Ascending aorta (tissue), 2 donors: ENCODE measurements around the gene COL4A5. TPM values are rescaled to one million over a fixed set of nuclear protein-coding genes. Genes with fewer than 3 reads are reported as not detected.

Source experiments
- DNase-seq, 2 donors: peaks; one replicate each; pipeline ENCODE4 v3.0.0-alpha.2; 2019; ENCODE audit warnings: low spot score in 2 of 2
- H3K27ac ChIP-seq, 2 donors: fragments of 200-600 bp; sonication (generic); one replicate each; pipeline ENCODE4 v1.5.1; 2016 to 2017; ENCODE audit warnings: mild to moderate bottlenecking in 1 of 2
- H3K27me3 ChIP-seq: fragments of 200-600 bp; sonication (generic); one replicate; pipeline ENCODE4 v1.5.1; 2017
- H3K36me3 ChIP-seq, 2 donors: fragments of 200-600 bp; sonication (generic); one replicate each; pipeline ENCODE4 v1.5.1; 2016
- H3K4me1 ChIP-seq, 2 donors: fragments of 200-600 bp; sonication (generic); one replicate each; pipeline ENCODE4 v1.5.1; 2016 to 2017; ENCODE audit warnings: mild to moderate bottlenecking in 1 of 2
- H3K4me3 ChIP-seq, 2 donors: fragments of 200-600 bp; sonication (generic); one replicate each; pipeline ENCODE4 v1.5.1; 2016 to 2017; ENCODE audit warnings: mild to moderate bottlenecking in 1 of 2
- H3K9me3 ChIP-seq, 2 donors: fragments of 200-600 bp; sonication (generic); one replicate each; pipeline ENCODE4 v1.5.1; 2016
- CTCF ChIP-seq, 3 experiments: fragments of 200-600 bp in 2 of 3; fragments of 450-650 bp in 1 of 3; sonication (generic) in 2 of 3; IDR thresholded peaks; one replicate each; pipeline ENCODE4 v1.5.1; 2016 to 2019; ENCODE audit warnings: antibody characterized with exemption in 3 of 3, mild to moderate bottlenecking in 1 of 3, moderate library complexity in 1 of 3
- intact Hi-C: fragments of 100-400 bp; cut with DNase I; formaldehyde crosslinking; loops from one replicate; pipeline ENCODE4 v1.15.1; 2023
- total RNA-seq: library from RNA; depleted of rRNA; stranded (reverse); fragments of >200 nt; gene quantifications from one replicate; pipeline ENCODE4 v1.1.0, GENCODE V29; 2016

The COL4A5 gene
- total RNA-seq, 1 donor from 2014 or later = 12.0 TPM

- intact Hi-C loops = no loop called here
- Histone ChIP-seq H3K9me3 (peaks cover 0 to 27% of the 10 kb centered on the region in 2 donors), H3K4me1 (no peaks in the 10 kb centered on the region), H3K4me3 (no peak overlapping the region), H3K27ac (no peak overlapping the region), H3K27me3 (no peaks in the 10 kb centered on the region), H3K36me3 (no peaks in the 10 kb centered on the region)
- TF ChIP-seq CTCF (IDR thresholded peaks at IDR 0.05) = no peak
- DNase-seq = no peak
Measured at GRCh38 chrX:108641589-108642272, 202.1 kb downstream of the COL4A5 start.

- no peaks in the 10 kb centered on the region for H3K27me3 ChIP-seq
- no peak overlapping the region for H3K4me3 ChIP-seq
- no peak for TF ChIP-seq CTCF (IDR thresholded peaks at IDR 0.05)
- intact Hi-C loops = no loop called here
- H3K36me3 ChIP-seq = no peaks in the 10 kb centered on the region
- no peak overlapping the region for H3K27ac ChIP-seq
- no peak for DNase-seq
- no peaks in the 10 kb centered on the region for H3K4me1 ChIP-seq
- peaks cover 0 to 27% of the 10 kb centered on the region in 2 donors for H3K9me3 ChIP-seq
Measured at GRCh38 chrX:108642273-108642628, 202.6 kb downstream of the COL4A5 start.

- H3K4me1 ChIP-seq = no peaks in the 10 kb centered on the region
- H3K36me3 ChIP-seq = no peaks in the 10 kb centered on the region
- intact Hi-C loops = no loop called here
- peaks cover 4% of the 10 kb centered on the region for H3K27me3 ChIP-seq
- H3K27ac ChIP-seq = no peak overlapping the region
- H3K4me3 ChIP-seq = no peak overlapping the region
- no peak for TF ChIP-seq CTCF (IDR thresholded peaks at IDR 0.05)
- DNase-seq = no peak
- H3K9me3 ChIP-seq = no peaks in the 10 kb centered on the region
Measured at GRCh38 chrX:108664701-108665100, 225.1 kb downstream of the COL4A5 start.

GRCh38 chrX:108666101-108666500, 226.5 kb downstream of the COL4A5 start:
- DNase-seq = no peak
- Histone ChIP-seq H3K36me3 (no peaks in the 10 kb centered on the region), H3K27ac (no peak overlapping the region), H3K4me3 (no peak overlapping the region), H3K9me3 (no peaks in the 10 kb centered on the region), H3K4me1 (no peaks in the 10 kb centered on the region), H3K27me3 (peaks cover 4% of the 10 kb centered on the region)
- no peak for TF ChIP-seq CTCF (IDR thresholded peaks at IDR 0.05)
- intact Hi-C loops = no loop called here

GRCh38 chrX:108671526-108671925, 231.9 kb downstream of the COL4A5 start:
- Histone ChIP-seq H3K27ac (no peak overlapping the region), H3K27me3 (no peaks in the 10 kb centered on the region), H3K4me1 (no peaks in the 10 kb centered on the region), H3K9me3 (no peaks in the 10 kb centered on the region), H3K36me3 (no peaks in the 10 kb centered on the region), H3K4me3 (no peak overlapping the region)
- no peak for TF ChIP-seq CTCF (IDR thresholded peaks at IDR 0.05)
- DNase-seq = no peak
- intact Hi-C loops = no loop called here

- no peaks in the 10 kb centered on the region for H3K4me1 ChIP-seq
- H3K4me3 ChIP-seq = no peak overlapping the region
- H3K27ac ChIP-seq = no peak overlapping the region
- no peak for DNase-seq
- no peaks in the 10 kb centered on the region for H3K36me3 ChIP-seq
- intact Hi-C loops = no loop called here
- H3K27me3 ChIP-seq = no peaks in the 10 kb centered on the region
- no peak for TF ChIP-seq CTCF (IDR thresholded peaks at IDR 0.05)
- no peaks in the 10 kb centered on the region for H3K9me3 ChIP-seq
Measured at GRCh38 chrX:108696690-108697089, 257.1 kb downstream of the COL4A5 start.
